Measurements from ENCODE around the gene SLC9A8. TPM values are rescaled to one million over a fixed set of nuclear protein-coding genes. Genes with fewer than 3 reads are reported as not detected.

SLC9A8 gene
- total RNA-seq, 5 donors from 2014 or later (not counting 1 experiment from before 2014, with no cell fraction given), result 22.2 to 34.2 (median 25.6) TPM

GRCh38 chr20:49818816-49819215, 6.2 kb downstream of the SLC9A8 start:
- no peaks in the 10 kb centered on the region for H3K27me3 Mint-ChIP-seq
- CTCF ChIA-PET, result no interaction called here
- H3K27ac Mint-ChIP-seq, result no peak overlapping the region

GRCh38 chr20:49819702-49820101, 7.1 kb downstream of the SLC9A8 start:
- Histone ChIP-seq H3K36me3 (ENCODE audit: control insufficient read depth in 2 of 2, extremely low read depth in 1 of 2, insufficient read depth in 1 of 2, low read length in 1 of 2) (peaks cover 0 to 56% of the 10 kb centered on the region in 2 donors), H3K4me1 (ENCODE audit: control insufficient read depth in 1 of 2, extremely low read depth in 1 of 2, insufficient read depth in 2 of 2, low read length in 2 of 2) (peaks cover 20 to 33% of the 10 kb centered on the region in 2 experiments), H3K4me3 (ENCODE audit: control insufficient read depth in 1 of 2, extremely low read depth in 1 of 2, low read length in 1 of 2) (no peak overlapping the region), H3K27me3 (replicated peaks in 1 of 2; ENCODE audit: control insufficient read depth in 2 of 2, extremely low read depth in 1 of 2, insufficient read depth in 2 of 2, low read length in 1 of 2) (no peaks in the 10 kb centered on the region), H3K27ac (ENCODE audit: low read length) (no peak overlapping the region), H3K9me3 (no peaks in the 10 kb centered on the region)
- no peak for DNase-seq
- H3K4me1 Mint-ChIP-seq, result peaks cover 54 to 60% (median 55%) of the 10 kb centered on the region in 3 donors
- no peak for ATAC-seq (replicated peaks in 1 of 4)
- no peaks in the 10 kb centered on the region for H3K27me3 Mint-ChIP-seq
- H3K36me3 Mint-ChIP-seq, result peaks cover 52% of the 10 kb centered on the region
- ChIA-PET CTCF (no interaction called here), POLR2A (interaction anchor here in 1 of 2 donors (0.7 kb wide), 1 partner anchor 24 kb away, joined by 3 read pairs; no protein-coding TSS in a partner anchor)
- H3K4me3 Mint-ChIP-seq, result no peak overlapping the region
- 100% methylated on average over 2 of the region's 3 CpGs for WGBS (ENCODE audit: insufficient coverage)
- H3K9me3 Mint-ChIP-seq, result no peaks in the 10 kb centered on the region
- H3K27ac Mint-ChIP-seq, result no peak overlapping the region

More at GRCh38 chr20:49818816-49819215, 6.2 kb downstream of the SLC9A8 start:
- Histone ChIP-seq H3K4me3 (ENCODE audit: control insufficient read depth in 1 of 2, extremely low read depth in 1 of 2, low read length in 1 of 2) (no peak overlapping the region), H3K27me3 (replicated peaks in 1 of 2; ENCODE audit: control insufficient read depth in 2 of 2, extremely low read depth in 1 of 2, insufficient read depth in 2 of 2, low read length in 1 of 2) (no peaks in the 10 kb centered on the region), H3K9me3 (no peaks in the 10 kb centered on the region), H3K4me1 (ENCODE audit: control insufficient read depth in 1 of 2, extremely low read depth in 1 of 2, insufficient read depth in 2 of 2, low read length in 2 of 2) (peaks cover 21 to 29% of the 10 kb centered on the region in 2 experiments), H3K36me3 (ENCODE audit: control insufficient read depth in 2 of 2, extremely low read depth in 1 of 2, insufficient read depth in 1 of 2, low read length in 1 of 2) (peaks cover 0 to 49% of the 10 kb centered on the region in 2 donors), H3K27ac (ENCODE audit: low read length) (no peak overlapping the region)
- Mint-ChIP-seq H3K36me3 (peaks cover 48% of the 10 kb centered on the region), H3K9me3 (no peaks in the 10 kb centered on the region), H3K4me3 (no peak overlapping the region), H3K4me1 (peaks cover 57 to 62% (median 58%) of the 10 kb centered on the region in 3 donors)
- WGBS (ENCODE audit: insufficient coverage), result no CpG with 5 or more reads among the region's 1 CpG
- DNase-seq (no peak), ATAC-seq (replicated peaks in 1 of 4) (no peak)
- POLR2A ChIA-PET, result no interaction called here

- no peak for ATAC-seq (replicated peaks in 1 of 4)
- H3K9me3 ChIP-seq, result no peaks in the 10 kb centered on the region
- peaks cover 3 to 54% of the 10 kb centered on the region in 2 donors for H3K36me3 ChIP-seq (ENCODE audit: control insufficient read depth in 2 of 2, extremely low read depth in 1 of 2, insufficient read depth in 1 of 2, low read length in 1 of 2)
- Mint-ChIP-seq H3K27me3 (no peaks in the 10 kb centered on the region), H3K4me3 (peak overlapping the region in 1 of 3 donors; percentile 42), H3K4me1 (peaks cover 45 to 56% (median 53%) of the 10 kb centered on the region in 3 donors), H3K9me3 (no peaks in the 10 kb centered on the region), H3K27ac (peak overlapping the region; percentile 52 to 66), H3K36me3 (peaks cover 50% of the 10 kb centered on the region)
- DNase-seq, result no peak
- CTCF ChIA-PET, result no interaction called here
- H3K4me3 ChIP-seq (ENCODE audit: control insufficient read depth in 1 of 2, extremely low read depth in 1 of 2, low read length in 1 of 2), result no peak overlapping the region
- H3K27me3 ChIP-seq (replicated peaks in 1 of 2; ENCODE audit: control insufficient read depth in 2 of 2, extremely low read depth in 1 of 2, insufficient read depth in 2 of 2, low read length in 1 of 2), result no peaks in the 10 kb centered on the region
- WGBS (ENCODE audit: insufficient coverage), result no CpG with 5 or more reads among the region's 2 CpGs
- H3K4me1 ChIP-seq (ENCODE audit: control insufficient read depth in 1 of 2, extremely low read depth in 1 of 2, insufficient read depth in 2 of 2, low read length in 2 of 2), result peaks cover 20 to 34% of the 10 kb centered on the region in 2 experiments
- no peak overlapping the region for H3K27ac ChIP-seq (ENCODE audit: low read length)
- POLR2A ChIA-PET, result no interaction called here
Measured at GRCh38 chr20:49821381-49821780, 8.8 kb downstream of the SLC9A8 start.

- 73% methylated on average over 2 of the region's 2 CpGs for WGBS (ENCODE audit: insufficient coverage)
- H3K27me3 Mint-ChIP-seq, result no peaks in the 10 kb centered on the region
- Histone ChIP-seq H3K9me3 (no peaks in the 10 kb centered on the region), H3K36me3 (ENCODE audit: control insufficient read depth in 2 of 2, extremely low read depth in 1 of 2, insufficient read depth in 1 of 2, low read length in 1 of 2) (peaks cover 3 to 56% of the 10 kb centered on the region in 2 donors), H3K4me3 (ENCODE audit: control insufficient read depth in 1 of 2, extremely low read depth in 1 of 2, low read length in 1 of 2) (no peak overlapping the region), H3K4me1 (ENCODE audit: control insufficient read depth in 1 of 2, extremely low read depth in 1 of 2, insufficient read depth in 2 of 2, low read length in 2 of 2) (peaks cover 20 to 34% of the 10 kb centered on the region in 2 experiments), H3K27ac (ENCODE audit: low read length) (peak overlapping the region; percentile 10), H3K27me3 (replicated peaks in 1 of 2; ENCODE audit: control insufficient read depth in 2 of 2, extremely low read depth in 1 of 2, insufficient read depth in 2 of 2, low read length in 1 of 2) (no peaks in the 10 kb centered on the region)
- H3K4me1 Mint-ChIP-seq, result peaks cover 45 to 56% (median 53%) of the 10 kb centered on the region in 3 donors
- POLR2A ChIA-PET, result interaction anchor here in 1 of 2 donors (0.6 kb wide), 1 partner anchor 43 kb away, joined by 3 read pairs; no protein-coding TSS in a partner anchor
- DNase-seq, result no peak
- H3K27ac Mint-ChIP-seq, result peak overlapping the region; percentile 52 to 66
- CTCF ChIA-PET, result interaction anchor here in 1 of 2 donors (0.6 kb wide), 1 partner anchor 94 kb away, joined by 3 read pairs; no protein-coding TSS in a partner anchor
- H3K36me3 Mint-ChIP-seq, result peaks cover 49% of the 10 kb centered on the region
- H3K9me3 Mint-ChIP-seq, result no peaks in the 10 kb centered on the region
- no peak for ATAC-seq (replicated peaks in 1 of 4)
- H3K4me3 Mint-ChIP-seq, result peak overlapping the region in 1 of 3 donors; percentile 42
Measured at GRCh38 chr20:49821870-49822331, 9.3 kb downstream of the SLC9A8 start.

- Histone ChIP-seq H3K4me1 (ENCODE audit: control insufficient read depth in 1 of 2, extremely low read depth in 1 of 2, insufficient read depth in 2 of 2, low read length in 2 of 2) (peaks cover 20 to 34% of the 10 kb centered on the region in 2 experiments), H3K9me3 (no peaks in the 10 kb centered on the region), H3K4me3 (ENCODE audit: control insufficient read depth in 1 of 2, extremely low read depth in 1 of 2, low read length in 1 of 2) (peak overlapping the region in 1 of 2 donors; percentile 33), H3K36me3 (ENCODE audit: control insufficient read depth in 2 of 2, extremely low read depth in 1 of 2, insufficient read depth in 1 of 2, low read length in 1 of 2) (peaks cover 3 to 52% of the 10 kb centered on the region in 2 donors), H3K27ac (ENCODE audit: low read length) (peak overlapping the region; percentile 82), H3K27me3 (replicated peaks in 1 of 2; ENCODE audit: control insufficient read depth in 2 of 2, extremely low read depth in 1 of 2, insufficient read depth in 2 of 2, low read length in 1 of 2) (no peaks in the 10 kb centered on the region)
- ATAC-seq (replicated peaks in 1 of 4) (peak; percentile 67 to 93 (median 90)), DNase-seq (peak in 4 of 35 experiments; percentile 4 to 80 (median 18))
- POLR2A ChIA-PET, result no interaction called here
- Mint-ChIP-seq H3K27ac (peak overlapping the region; percentile 49 to 63), H3K4me3 (peak overlapping the region; percentile 2 to 54 (median 25)), H3K4me1 (peaks cover 45 to 54% (median 50%) of the 10 kb centered on the region in 3 donors), H3K36me3 (peaks cover 42% of the 10 kb centered on the region), H3K27me3 (no peaks in the 10 kb centered on the region), H3K9me3 (no peaks in the 10 kb centered on the region)
- WGBS (ENCODE audit: insufficient coverage), result no CpG with 5 or more reads among the region's 2 CpGs
- CTCF ChIA-PET, result interaction anchor here in 1 of 2 donors (0.8 kb wide), 1 partner anchor 23 kb away, joined by 3 read pairs; no protein-coding TSS in a partner anchor
Measured at GRCh38 chr20:49823152-49823847, 10.7 kb downstream of the SLC9A8 start.

- H3K27ac ChIP-seq (ENCODE audit: low read length), result peak overlapping the region; percentile 82
- no CpG with 5 or more reads among the region's 2 CpGs for WGBS (ENCODE audit: insufficient coverage)
- peak overlapping the region in 1 of 2 donors; percentile 49 for H3K27ac Mint-ChIP-seq
Measured at GRCh38 chr20:49824206-49824605, 11.6 kb downstream of the SLC9A8 start.

More at GRCh38 chr20:49824206-49824605, 11.6 kb downstream of the SLC9A8 start:
- DNase-seq (no peak), ATAC-seq (replicated peaks in 1 of 4) (no peak)
- H3K27me3 Mint-ChIP-seq, result no peaks in the 10 kb centered on the region
- peak overlapping the region in 1 of 3 donors; percentile 54 for H3K4me3 Mint-ChIP-seq
- H3K4me1 ChIP-seq (ENCODE audit: control insufficient read depth in 1 of 2, extremely low read depth in 1 of 2, insufficient read depth in 2 of 2, low read length in 2 of 2), result peaks cover 20 to 34% of the 10 kb centered on the region in 2 experiments
- no peaks in the 10 kb centered on the region for H3K27me3 ChIP-seq (replicated peaks in 1 of 2; ENCODE audit: control insufficient read depth in 2 of 2, extremely low read depth in 1 of 2, insufficient read depth in 2 of 2, low read length in 1 of 2)
- ChIA-PET CTCF (interaction anchor here in 1 of 2 donors (0.8 kb wide), 1 partner anchor 22 kb away, joined by 3 read pairs; no protein-coding TSS in a partner anchor), POLR2A (interaction anchor here in 1 of 2 donors (1.0 kb wide), 1 partner anchor 155 kb away, joined by 5 read pairs; no protein-coding TSS in a partner anchor)
- no peak overlapping the region for H3K4me3 ChIP-seq (ENCODE audit: control insufficient read depth in 1 of 2, extremely low read depth in 1 of 2, low read length in 1 of 2)
- H3K36me3 Mint-ChIP-seq, result peaks cover 41% of the 10 kb centered on the region
- peaks cover 44 to 50% (median 49%) of the 10 kb centered on the region in 3 donors for H3K4me1 Mint-ChIP-seq
- peaks cover 3 to 45% of the 10 kb centered on the region in 2 donors for H3K36me3 ChIP-seq (ENCODE audit: control insufficient read depth in 2 of 2, extremely low read depth in 1 of 2, insufficient read depth in 1 of 2, low read length in 1 of 2)
- no peaks in the 10 kb centered on the region for H3K9me3 ChIP-seq
- no peaks in the 10 kb centered on the region for H3K9me3 Mint-ChIP-seq

All from T-cell (primary cell).